ENCODE measurements around the gene ZFP82.
A peak's percentile ranks its signal among the peaks of the same experiment; 100 is the strongest.

The ZFP82 gene

DNA sequence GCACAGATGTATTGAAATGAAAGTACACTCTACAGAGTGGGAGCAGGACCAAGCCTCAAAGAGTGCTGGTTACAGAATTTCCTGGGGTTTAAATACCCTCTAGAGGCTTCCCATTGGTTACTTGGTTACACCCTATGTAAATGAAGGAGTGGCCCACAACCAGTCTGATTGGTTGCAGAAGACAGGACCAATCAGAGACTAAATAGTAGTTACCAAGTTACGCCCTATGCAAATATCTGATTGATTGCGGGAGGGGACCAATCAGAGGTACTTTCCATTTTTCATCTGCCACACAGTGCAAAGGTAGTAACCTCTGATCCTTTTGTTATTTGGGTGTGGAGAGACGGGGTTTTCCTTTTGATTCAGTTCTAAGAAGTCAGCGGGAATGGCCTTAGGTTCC, 5.5 kb upstream of the ZFP82 start:
- no peak for DNase-seq (ENCODE audit: low read depth)
- TF ChIP-seq, protein P1, sequence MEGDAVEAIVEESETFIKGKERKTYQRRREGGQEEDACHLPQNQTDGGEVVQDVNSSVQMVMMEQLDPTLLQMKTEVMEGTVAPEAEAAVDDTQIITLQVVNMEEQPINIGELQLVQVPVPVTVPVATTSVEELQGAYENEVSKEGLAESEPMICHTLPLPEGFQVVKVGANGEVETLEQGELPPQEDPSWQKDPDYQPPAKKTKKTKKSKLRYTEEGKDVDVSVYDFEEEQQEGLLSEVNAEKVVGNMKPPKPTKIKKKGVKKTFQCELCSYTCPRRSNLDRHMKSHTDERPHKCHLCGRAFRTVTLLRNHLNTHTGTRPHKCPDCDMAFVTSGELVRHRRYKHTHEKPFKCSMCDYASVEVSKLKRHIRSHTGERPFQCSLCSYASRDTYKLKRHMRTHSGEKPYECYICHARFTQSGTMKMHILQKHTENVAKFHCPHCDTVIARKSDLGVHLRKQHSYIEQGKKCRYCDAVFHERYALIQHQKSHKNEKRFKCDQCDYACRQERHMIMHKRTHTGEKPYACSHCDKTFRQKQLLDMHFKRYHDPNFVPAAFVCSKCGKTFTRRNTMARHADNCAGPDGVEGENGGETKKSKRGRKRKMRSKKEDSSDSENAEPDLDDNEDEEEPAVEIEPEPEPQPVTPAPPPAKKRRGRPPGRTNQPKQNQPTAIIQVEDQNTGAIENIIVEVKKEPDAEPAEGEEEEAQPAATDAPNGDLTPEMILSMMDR (IDR thresholded peaks at IDR 0.05; ENCODE audit: low read length, missing control alignments), result no peak
- no peak overlapping the region for H3K4me3 ChIP-seq (replicated peaks; ENCODE audit: low read depth, low read length)

DNA sequence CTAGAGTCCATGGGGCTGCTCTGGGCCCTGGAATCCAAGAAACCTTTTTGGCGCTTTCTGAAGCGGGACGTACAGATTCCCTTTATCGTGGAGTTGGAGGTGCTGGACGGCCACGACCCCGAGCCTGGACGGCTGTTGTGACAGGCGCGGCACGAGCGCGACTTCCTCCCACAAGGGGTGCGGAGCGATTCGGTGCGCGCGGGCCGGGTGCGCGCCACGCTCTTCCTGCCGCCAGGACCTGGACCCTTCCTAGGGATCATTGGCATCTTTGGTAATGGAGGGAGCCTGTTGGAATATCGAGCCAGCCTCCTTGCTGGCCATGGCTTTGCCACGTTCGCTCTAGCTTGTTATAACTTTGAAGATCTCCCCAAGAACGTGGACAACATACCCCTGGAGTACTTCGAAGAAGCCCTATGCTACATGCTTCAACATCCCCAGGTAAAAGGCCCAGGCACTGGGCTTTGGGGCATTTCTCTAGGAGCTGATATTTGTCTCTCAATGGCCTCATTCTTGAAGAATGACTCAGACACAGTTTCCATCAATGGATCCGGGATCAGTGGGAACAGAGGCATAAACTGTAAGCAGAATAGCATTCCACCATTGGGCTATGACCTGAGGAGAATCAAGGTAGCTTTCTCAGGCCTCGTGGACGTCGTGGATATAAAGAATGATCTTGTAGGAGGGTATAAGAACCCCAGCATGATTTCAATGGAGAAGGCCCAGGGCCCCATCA, 3.5 kb upstream of the ZFP82 start:
- peak overlapping the region; percentile 34 for H3K4me3 ChIP-seq (replicated peaks; ENCODE audit: low read depth, low read length)
- TF ChIP-seq, protein P1 (IDR thresholded peaks at IDR 0.05; ENCODE audit: low read length, missing control alignments), result no peak
- no peak for DNase-seq (ENCODE audit: low read depth)

DNA sequence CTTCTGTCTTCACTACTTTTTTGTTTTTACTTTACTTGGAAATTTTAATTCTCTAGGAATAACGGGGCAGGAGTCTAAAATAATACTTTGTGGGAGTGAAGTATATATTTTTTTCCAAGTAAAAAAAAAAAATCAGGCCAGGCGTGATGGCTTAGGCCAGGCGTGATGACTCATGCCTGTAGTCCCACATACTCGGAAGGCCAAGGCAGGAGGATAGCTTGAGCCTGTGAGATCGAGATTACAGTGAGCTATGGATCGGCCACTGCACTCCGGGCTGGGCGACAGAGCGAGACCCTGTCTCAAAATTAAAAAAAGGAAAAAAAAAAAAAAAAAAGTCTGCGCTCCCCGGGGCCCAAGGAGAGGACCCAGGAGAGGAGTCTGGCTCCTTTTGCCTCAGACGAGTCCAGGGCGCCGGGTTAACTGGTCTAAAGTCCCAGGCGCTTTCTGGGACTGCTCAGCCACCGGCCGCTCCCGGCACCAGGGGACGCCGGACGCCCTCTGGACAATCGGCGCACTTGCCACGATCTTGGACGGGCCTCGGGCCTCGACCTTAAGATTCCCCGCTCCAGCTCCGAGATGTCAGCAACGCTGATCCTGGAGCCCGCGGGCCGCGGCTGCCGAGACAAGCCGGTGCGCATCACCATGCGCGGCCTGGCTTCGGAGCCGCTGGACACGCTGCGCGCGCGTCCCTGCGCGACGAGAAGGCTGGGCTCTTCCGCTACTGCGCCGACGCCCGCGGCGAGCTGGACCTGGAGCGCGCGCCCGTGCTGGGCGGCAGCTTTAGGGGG, 2.7 kb upstream of the ZFP82 start:
- DNase-seq (ENCODE audit: low read depth), result peak; percentile 42

DNA sequence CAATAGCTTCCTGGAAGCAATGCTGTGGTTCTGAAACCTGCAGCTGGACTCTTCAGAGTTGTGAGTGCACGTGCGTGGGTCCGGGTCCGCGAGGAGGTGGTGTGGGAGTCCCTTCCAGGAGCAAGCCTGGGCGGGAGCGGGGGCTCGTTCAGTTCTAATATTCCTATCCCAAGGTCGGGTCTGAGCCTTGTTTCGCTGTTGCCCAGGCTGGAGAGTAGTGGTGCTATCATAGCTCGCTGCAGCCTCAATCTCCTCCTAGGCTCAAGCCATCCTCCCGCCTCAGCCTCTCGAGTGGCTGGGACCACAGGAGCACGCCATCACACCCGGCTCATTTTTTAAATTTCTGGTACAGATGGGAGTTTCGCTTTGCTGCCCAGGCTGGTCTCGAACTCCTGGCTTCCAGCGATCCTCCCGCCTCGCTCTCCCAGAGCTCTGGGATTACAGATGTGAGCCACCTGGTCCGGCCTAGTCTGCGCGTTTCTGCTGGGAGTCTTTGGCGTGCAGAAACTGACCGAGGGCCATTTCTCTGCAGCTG, 625 bp downstream of the ZFP82 start:
- H3K4me3 ChIP-seq (replicated peaks; ENCODE audit: low read depth, low read length), result peak overlapping the region; percentile 73
- no peak for DNase-seq (ENCODE audit: low read depth)
- TF ChIP-seq, protein P1 (IDR thresholded peaks at IDR 0.05; ENCODE audit: low read length, missing control alignments), result no peak

More for the DNA sequence above, 2.7 kb upstream of the ZFP82 start:
- H3K4me3 ChIP-seq (replicated peaks; ENCODE audit: low read depth, low read length), result peak overlapping the region; percentile 34
- TF ChIP-seq, protein P1 (IDR thresholded peaks at IDR 0.05; ENCODE audit: low read length, missing control alignments), result no peak

DNA sequence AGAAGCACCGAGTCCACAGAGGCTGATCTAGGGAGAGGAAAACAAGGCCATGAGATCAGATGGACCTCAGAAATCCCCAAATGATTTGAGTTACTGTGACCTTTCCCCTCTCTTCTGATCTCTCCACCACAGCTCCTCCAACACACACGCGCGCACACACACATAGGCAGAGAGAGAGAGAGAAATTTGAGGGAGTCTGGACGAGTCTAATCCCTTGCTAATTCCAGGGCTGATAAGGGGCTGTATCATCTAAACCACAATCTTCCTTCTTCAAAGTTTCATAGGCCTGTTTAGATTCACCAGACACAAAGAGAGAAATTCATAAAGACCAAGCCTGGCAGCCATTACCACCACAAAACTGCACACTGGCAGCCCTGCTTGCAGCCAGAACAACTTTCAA, 8.6 kb downstream of the ZFP82 start:
- DNase-seq (ENCODE audit: low read depth), result no peak
- TF ChIP-seq, protein P1 (IDR thresholded peaks at IDR 0.05; ENCODE audit: low read length, missing control alignments), result no peak
- no peak overlapping the region for H3K4me3 ChIP-seq (replicated peaks; ENCODE audit: low read depth, low read length)

DNA sequence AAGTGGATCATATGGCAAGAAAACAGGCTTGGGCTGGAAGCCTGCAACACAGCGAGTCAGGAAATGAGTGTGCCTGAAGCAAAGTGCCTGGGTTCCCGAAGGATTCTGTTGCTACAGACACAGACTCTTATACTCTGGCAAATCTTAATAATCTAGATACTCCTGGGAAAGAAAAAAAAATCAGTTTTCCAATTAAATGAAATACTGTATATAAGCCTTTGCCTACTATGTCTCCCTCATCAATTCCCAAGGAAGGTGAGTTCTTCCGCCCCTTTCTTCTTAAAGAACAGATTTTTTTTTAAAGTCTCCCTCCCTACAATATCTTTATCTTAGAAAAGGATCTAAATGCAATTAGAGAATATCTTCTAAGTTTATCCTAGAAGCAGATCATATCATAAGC, 10.3 kb downstream of the ZFP82 start:
- no peak overlapping the region for H3K4me3 ChIP-seq (replicated peaks; ENCODE audit: low read depth, low read length)
- DNase-seq (ENCODE audit: low read depth), result no peak
- TF ChIP-seq, protein P1 (IDR thresholded peaks at IDR 0.05; ENCODE audit: low read length, missing control alignments), result no peak
